ENCODE data around the gene TRAPPC3. TPM values are rescaled to one million over a fixed set of nuclear protein-coding genes. Genes with fewer than 3 reads are reported as not detected.

Gene TRAPPC3
- total and polyA plus RNA-seq, 2 donors (not counting 1 experiment from before 2014, with no cell fraction given): 40.5 to 42.1 TPM

- H3K27me3 ChIP-seq (replicated peaks in 1 of 4; ENCODE audit: control extremely low read depth in 1 of 4, control insufficient read depth in 3 of 4, insufficient read depth in 4 of 4, low read length in 3 of 4): no peaks in the 10 kb centered on the region
- peak overlapping the region; percentile 98 for H3K9ac ChIP-seq (ENCODE audit: low read length)
- ChIA-PET CTCF (interaction anchor here (4.4 to 9.5 kb wide), 2 partner anchors 32 to 132 kb away, joined by 31 to 135 read pairs; no protein-coding TSS in a partner anchor), POLR2A (interaction anchor here (0.7 to 1.5 kb wide), 4 partner anchors 67 to 242 kb away, joined by 3 to 8 read pairs (median 4); partner anchors contain the start of gene LSM10)
- Mint-ChIP-seq H3K4me1 (peaks cover 69% of the 10 kb centered on the region), H3K9me3 (ENCODE audit: insufficient read depth) (no peaks in the 10 kb centered on the region), H3K27ac (peak overlapping the region; percentile 94), H3K27me3 (no peaks in the 10 kb centered on the region), H3K4me3 (peak overlapping the region; percentile 91)
- H2AFZ ChIP-seq (ENCODE audit: insufficient read depth, low read depth, low read length, poor library complexity, severe bottlenecking): peak overlapping the region; percentile 93
- peaks cover 74% of the 10 kb centered on the region for H3K79me2 ChIP-seq (ENCODE audit: control insufficient read depth, insufficient read depth, low read length)
- intact Hi-C loops (cut with micrococcal nuclease): no loop called here
- TF ChIP-seq EZH2 (IDR thresholded peaks at IDR 0.05; ENCODE audit: borderline replicate concordance, insufficient read depth, low read depth, low read length, poor library complexity, severe bottlenecking) (no peak), CTCF (IDR thresholded peaks at IDR 0.05) (no peak)
- under 1% methylated on average over 64 of the region's 69 CpGs for WGBS (ENCODE audit: insufficient coverage)
- peak overlapping the region; percentile 94 for H3K4me2 ChIP-seq (replicated peaks; ENCODE audit: low read depth, low read length, poor library complexity, severe bottlenecking)
- no peaks in the 10 kb centered on the region for H3K9me3 ChIP-seq (ENCODE audit: control extremely low read depth in 1 of 3, control insufficient read depth in 2 of 3, insufficient read depth in 1 of 3, low read length in 2 of 3)
- peak overlapping the region; percentile 31 to 96 for H3K27ac ChIP-seq (ENCODE audit: low read length in 2 of 2)
- ATAC-seq (ENCODE audit: low read depth): peak; percentile 9
- H3K4me1 ChIP-seq (ENCODE audit: control insufficient read depth in 2 of 2, insufficient read depth in 2 of 2, low read length in 2 of 2): peaks cover 54 to 60% of the 10 kb centered on the region in 2 donors
- peak; percentile 66 for DNase-seq
- H4K20me1 ChIP-seq (ENCODE audit: control insufficient read depth, insufficient read depth, low read length, poor library complexity, severe bottlenecking): no peaks in the 10 kb centered on the region
- no peaks in the 10 kb centered on the region for H3K36me3 ChIP-seq (replicated peaks in 1 of 2; ENCODE audit: control extremely low read depth in 1 of 2, control insufficient read depth in 1 of 2, extremely low read depth in 1 of 2, insufficient read depth in 2 of 2, low read length in 1 of 2)
- H3K4me3 ChIP-seq (ENCODE audit: control extremely low read depth in 1 of 5, extremely low read depth in 1 of 5, insufficient read depth in 1 of 5, low read depth in 2 of 5, low read length in 4 of 5): peak overlapping the region; percentile 50 to 97 (median 91)
Measured at GRCh38 chr1:36156329-36157114, 7.2 kb upstream of the TRAPPC3 start.
